CD4-positive, alpha-beta T cell (primary cell): ENCODE data around the gene BPIFA1. TPM values are rescaled to one million over a fixed set of nuclear protein-coding genes. Genes with fewer than 3 reads are reported as not detected.

Source experiments
- ATAC-seq: fragments of 200-7000 bp; cut with Tn5 transposase; one replicate; pipeline ENCODE4 v1.10.0; 2022; ENCODE audit warnings: mild to moderate bottlenecking; ENCODE audit not compliant: poor library complexity
- CTCF ChIA-PET: fragments of 350-600 bp; sonication (Branson Sonifier 250); formaldehyde crosslinking; loops from one replicate; lab custom pipeline; 2021; ENCODE audit warnings: antibody characterized with exemption, inconsistent platforms; lab: Charles Lee
- POLR2A ChIA-PET: fragments of 350-600 bp; sonication (Branson Sonifier 250); formaldehyde crosslinking; loops from one replicate; lab custom pipeline; 2021; ENCODE audit warnings: antibody characterized with exemption, inconsistent platforms; lab: Charles Lee
- DNase-seq, 14 experiments: peaks; one replicate each; pipeline ENCODE4 v3.0.0-alpha.2; 2013 to 2020; ENCODE audit warnings: mixed read lengths in 2 of 14
- H3K27ac ChIP-seq, 2 donors: one replicate each; pipeline versions ENCODE4 v1.5.1 to v1.7.0; 2013; ENCODE audit warnings: low read length in 2 of 2, low read depth in 1 of 2, mild to moderate bottlenecking in 1 of 2
- H3K27me3 ChIP-seq, 2 experiments: 1 replicate in 1 of 2; 2 replicates in 1 of 2; pipeline versions ENCODE4 v1.6.1 to v1.7.0; 2013; ENCODE audit warnings: low read length in 2 of 2, control low read depth in 1 of 2, mild to moderate bottlenecking in 1 of 2, moderate library complexity in 1 of 2; ENCODE audit not compliant: insufficient read depth in 2 of 2, control insufficient read depth in 1 of 2
- H3K36me3 ChIP-seq: one replicate; pipeline ENCODE4 v1.6.1; 2013; ENCODE audit warnings: low read length, control low read depth; ENCODE audit not compliant: insufficient read depth
- H3K4me1 ChIP-seq: one replicate; pipeline ENCODE4 v1.6.1; 2013; ENCODE audit warnings: low read length, control low read depth; ENCODE audit not compliant: insufficient read depth
- H3K4me3 ChIP-seq: one replicate; pipeline ENCODE4 v1.5.1; 2013; ENCODE audit warnings: mild to moderate bottlenecking, low read length, moderate library complexity
- H3K9me3 ChIP-seq, 2 experiments: 1 replicate in 1 of 2; 2 replicates in 1 of 2; pipeline versions ENCODE4 v1.6.1 to v1.7.0; 2013; ENCODE audit warnings: low read length in 2 of 2, mild to moderate bottlenecking in 2 of 2, control low read depth in 1 of 2, moderate library complexity in 1 of 2; ENCODE audit not compliant: control insufficient read depth in 1 of 2, insufficient read depth in 1 of 2
- H3K27ac Mint-ChIP-seq: one replicate; pipeline ENCODE4 v1.8.0; 2020; ENCODE audit warnings: mixed read lengths
- H3K27me3 Mint-ChIP-seq: one replicate; pipeline ENCODE4 v1.8.0; 2021; ENCODE audit warnings: mixed read lengths
- H3K36me3 Mint-ChIP-seq: one replicate; pipeline ENCODE4 v1.8.0; 2021; ENCODE audit warnings: low read depth, mixed read lengths
- H3K4me1 Mint-ChIP-seq: one replicate; pipeline ENCODE4 v1.8.0; 2021; ENCODE audit warnings: low read depth, mixed read lengths
- H3K4me3 Mint-ChIP-seq: one replicate; pipeline ENCODE4 v1.8.0; 2020; ENCODE audit warnings: mild to moderate bottlenecking, mixed read lengths
- H3K9me3 Mint-ChIP-seq: one replicate; pipeline ENCODE4 v1.8.0; 2020; ENCODE audit warnings: mixed read lengths
- intact Hi-C, 2 experiments: fragments of 100-400 bp; cut with DNase I in 1 of 2; cut with micrococcal nuclease in 1 of 2; formaldehyde crosslinking; loops; one replicate each; pipeline versions ENCODE4 v1.15.1 to v1.9.0; 2023 to 2025; cut with DNase I, micrococcal nuclease
- total RNA-seq, 174 experiments: library from RNA in 2 of 174; stranded (reverse) in 2 of 174; gene quantifications; one replicate each; pipeline ENCODE4 v1.2.3 and lab custom pipeline; 2021 to 2026
- TF ChIP-seq, protein P1 (sequence below): fragments of 200-600 bp; IDR thresholded peaks from one replicate; pipeline ENCODE4 v1.8.0; 2022; ENCODE audit warnings: antibody characterized with exemption, mild to moderate bottlenecking

The BPIFA1 gene
- total RNA-seq, 2 experiments from 2014 or later = not detected

DNA sequence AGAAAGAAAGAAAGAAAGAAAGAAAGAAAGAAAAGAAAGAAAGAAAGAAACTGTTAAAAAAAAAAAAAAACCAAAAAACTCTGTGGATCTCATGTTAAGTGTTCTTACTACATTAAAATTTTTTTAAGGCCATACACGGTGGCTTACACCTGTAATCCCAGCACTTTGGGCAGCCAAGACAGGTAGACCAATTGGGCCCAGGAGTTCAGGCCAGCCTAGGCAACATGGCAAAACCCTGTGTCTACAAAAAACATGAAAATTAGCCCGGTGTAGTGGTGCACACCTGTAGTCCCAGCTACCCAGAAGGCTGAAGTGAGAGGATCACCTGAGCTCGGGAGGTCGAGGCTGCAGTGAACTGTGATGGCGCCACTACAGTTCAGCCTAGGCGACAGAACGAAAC, 4.6 kb upstream of the BPIFA1 start:
- Mint-ChIP-seq H3K27ac (no peak overlapping the region), H3K36me3 (no peaks in the 10 kb centered on the region), H3K9me3 (no peaks in the 10 kb centered on the region), H3K4me1 (no peaks in the 10 kb centered on the region), H3K27me3 (peaks cover 26% of the 10 kb centered on the region), H3K4me3 (no peak overlapping the region)
- ChIA-PET POLR2A (no interaction called here), CTCF (no interaction called here)
- intact Hi-C loops = no loop called here
- Histone ChIP-seq H3K9me3 (no peaks in the 10 kb centered on the region), H3K4me3 (no peak overlapping the region), H3K27me3 (peaks cover 0 to 7% of the 10 kb centered on the region in 2 experiments), H3K4me1 (no peaks in the 10 kb centered on the region), H3K36me3 (no peaks in the 10 kb centered on the region), H3K27ac (no peak overlapping the region)
- ATAC-seq (no peak), DNase-seq (no peak)
- TF ChIP-seq, protein P1, sequence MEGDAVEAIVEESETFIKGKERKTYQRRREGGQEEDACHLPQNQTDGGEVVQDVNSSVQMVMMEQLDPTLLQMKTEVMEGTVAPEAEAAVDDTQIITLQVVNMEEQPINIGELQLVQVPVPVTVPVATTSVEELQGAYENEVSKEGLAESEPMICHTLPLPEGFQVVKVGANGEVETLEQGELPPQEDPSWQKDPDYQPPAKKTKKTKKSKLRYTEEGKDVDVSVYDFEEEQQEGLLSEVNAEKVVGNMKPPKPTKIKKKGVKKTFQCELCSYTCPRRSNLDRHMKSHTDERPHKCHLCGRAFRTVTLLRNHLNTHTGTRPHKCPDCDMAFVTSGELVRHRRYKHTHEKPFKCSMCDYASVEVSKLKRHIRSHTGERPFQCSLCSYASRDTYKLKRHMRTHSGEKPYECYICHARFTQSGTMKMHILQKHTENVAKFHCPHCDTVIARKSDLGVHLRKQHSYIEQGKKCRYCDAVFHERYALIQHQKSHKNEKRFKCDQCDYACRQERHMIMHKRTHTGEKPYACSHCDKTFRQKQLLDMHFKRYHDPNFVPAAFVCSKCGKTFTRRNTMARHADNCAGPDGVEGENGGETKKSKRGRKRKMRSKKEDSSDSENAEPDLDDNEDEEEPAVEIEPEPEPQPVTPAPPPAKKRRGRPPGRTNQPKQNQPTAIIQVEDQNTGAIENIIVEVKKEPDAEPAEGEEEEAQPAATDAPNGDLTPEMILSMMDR = no peak

- no peak for DNase-seq
- ChIA-PET POLR2A (no interaction called here), CTCF (no interaction called here)
Measured at GRCh38 chr20:33232486-33233072, 3.2 kb upstream of the BPIFA1 start.

GRCh38 chr20:33233129-33233774, 2.5 kb upstream of the BPIFA1 start:
- CTCF ChIA-PET = no interaction called here
- peaks cover 30% of the 10 kb centered on the region for H3K27me3 Mint-ChIP-seq
- no peaks in the 10 kb centered on the region for H3K4me1 ChIP-seq
- no peak overlapping the region for H3K27ac ChIP-seq
- H3K4me1 Mint-ChIP-seq = no peaks in the 10 kb centered on the region
- TF ChIP-seq, protein P1 = no peak
- POLR2A ChIA-PET = no interaction called here
- no peak for ATAC-seq
- intact Hi-C loops = no loop called here
- no peaks in the 10 kb centered on the region for H3K9me3 Mint-ChIP-seq
- no peaks in the 10 kb centered on the region for H3K36me3 Mint-ChIP-seq
- H3K4me3 Mint-ChIP-seq = no peak overlapping the region
- no peaks in the 10 kb centered on the region for H3K36me3 ChIP-seq
- H3K27ac Mint-ChIP-seq = no peak overlapping the region
- H3K27me3 ChIP-seq = peaks cover 0 to 3% of the 10 kb centered on the region in 2 experiments
- no peak for DNase-seq
- H3K4me3 ChIP-seq = no peak overlapping the region
- no peaks in the 10 kb centered on the region for H3K9me3 ChIP-seq

More at GRCh38 chr20:33232486-33233072, 3.2 kb upstream of the BPIFA1 start:
- no peak for ATAC-seq
- H3K36me3 ChIP-seq = no peaks in the 10 kb centered on the region
- H3K4me1 ChIP-seq = no peaks in the 10 kb centered on the region
- no peaks in the 10 kb centered on the region for H3K9me3 ChIP-seq
- no peaks in the 10 kb centered on the region for H3K4me1 Mint-ChIP-seq
- no peaks in the 10 kb centered on the region for H3K36me3 Mint-ChIP-seq
- H3K4me3 Mint-ChIP-seq = no peak overlapping the region
- H3K27me3 ChIP-seq = peaks cover 0 to 7% of the 10 kb centered on the region in 2 experiments
- peaks cover 29% of the 10 kb centered on the region for H3K27me3 Mint-ChIP-seq
- intact Hi-C loops = no loop called here
- H3K4me3 ChIP-seq = no peak overlapping the region
- no peak overlapping the region for H3K27ac ChIP-seq
- H3K27ac Mint-ChIP-seq = no peak overlapping the region
- no peaks in the 10 kb centered on the region for H3K9me3 Mint-ChIP-seq
- TF ChIP-seq, protein P1 = no peak
